Naive thymus-derived CD8-positive, alpha-beta T cell (primary cell): ENCODE results near the gene ITPKB. TPM values are rescaled to one million over a fixed set of nuclear protein-coding genes. Genes with fewer than 3 reads are reported as not detected.

Source experiments
- ATAC-seq, 2 donors: fragments of 150-1000 bp; cut with Tn5 transposase in 1 of 2; sonication (Bioruptor Pico), chemical (Tn5 transposase) in 1 of 2; 1 replicate in 1 of 2; 2 replicates in 1 of 2; pipeline ENCODE4 v1.10.0; 2021; ENCODE audit warnings: mild to moderate bottlenecking in 2 of 2, moderate library complexity in 2 of 2
- POLR2A ChIA-PET: fragments of 350-600 bp; sonication (Branson Sonifier 250); formaldehyde crosslinking; loops from one replicate; lab custom pipeline; 2021; ENCODE audit warnings: antibody characterized with exemption; lab: Charles Lee
- DNase-seq, 10 donors: peaks; one replicate each; pipeline versions ENCODE4 v3.0.0 to v3.0.0-alpha.2; 2020 to 2022
- H3K27ac Mint-ChIP-seq, 10 donors: one replicate each; pipeline ENCODE4 v1.8.0; 2020 to 2022; ENCODE audit warnings: mild to moderate bottlenecking in 10 of 10, mixed read lengths in 10 of 10, moderate library complexity in 4 of 10, inconsistent platforms in 1 of 10
- H3K27me3 Mint-ChIP-seq, 5 donors: one replicate each; pipeline ENCODE4 v1.8.0; 2021 to 2022; ENCODE audit warnings: mixed read lengths in 5 of 5
- H3K36me3 Mint-ChIP-seq, 3 donors: one replicate each; pipeline ENCODE4 v1.8.0; 2020 to 2022; ENCODE audit warnings: mixed read lengths in 3 of 3, mild to moderate bottlenecking in 2 of 3, inconsistent platforms in 1 of 3
- H3K4me1 Mint-ChIP-seq, 4 donors: one replicate each; pipeline ENCODE4 v1.8.0; 2021 to 2022; ENCODE audit warnings: mixed read lengths in 4 of 4
- H3K4me3 Mint-ChIP-seq, 10 donors: one replicate each; pipeline ENCODE4 v1.8.0; 2020 to 2022; ENCODE audit warnings: mild to moderate bottlenecking in 10 of 10, mixed read lengths in 10 of 10, moderate library complexity in 6 of 10, inconsistent platforms in 1 of 10
- H3K9me3 Mint-ChIP-seq, 9 donors: one replicate each; pipeline ENCODE4 v1.8.0; 2020 to 2022; ENCODE audit warnings: mixed read lengths in 9 of 9, mild to moderate bottlenecking in 3 of 9, inconsistent platforms in 1 of 9, moderate library complexity in 1 of 9
- polyA plus RNA-seq, 3 donors: library from polyadenylated mRNA; unstranded; fragments of 300-500 nt; fragmentation: Illumina TruSeq; gene quantifications; one replicate each; pipeline ENCODE4 v1.2.3, GENCODE V29; 2021
- total RNA-seq, 8 experiments: library from RNA in 2 of 8; stranded (reverse) in 2 of 8; gene quantifications; one replicate each; pipeline ENCODE4 v1.2.3 and lab custom pipeline; 2021 to 2026

The ITPKB gene
- total RNA-seq (100 to 1,000 TPM; 177 to 185 TPM), polyA plus RNA-seq (10 to 100 TPM; 72.3 to 74.3 (median 73.0) TPM), total RNA-seq (lab: John Stamatoyannopoulos, UW) (152 to 875 (median 458) reads per million in 6 experiments)

DNA sequence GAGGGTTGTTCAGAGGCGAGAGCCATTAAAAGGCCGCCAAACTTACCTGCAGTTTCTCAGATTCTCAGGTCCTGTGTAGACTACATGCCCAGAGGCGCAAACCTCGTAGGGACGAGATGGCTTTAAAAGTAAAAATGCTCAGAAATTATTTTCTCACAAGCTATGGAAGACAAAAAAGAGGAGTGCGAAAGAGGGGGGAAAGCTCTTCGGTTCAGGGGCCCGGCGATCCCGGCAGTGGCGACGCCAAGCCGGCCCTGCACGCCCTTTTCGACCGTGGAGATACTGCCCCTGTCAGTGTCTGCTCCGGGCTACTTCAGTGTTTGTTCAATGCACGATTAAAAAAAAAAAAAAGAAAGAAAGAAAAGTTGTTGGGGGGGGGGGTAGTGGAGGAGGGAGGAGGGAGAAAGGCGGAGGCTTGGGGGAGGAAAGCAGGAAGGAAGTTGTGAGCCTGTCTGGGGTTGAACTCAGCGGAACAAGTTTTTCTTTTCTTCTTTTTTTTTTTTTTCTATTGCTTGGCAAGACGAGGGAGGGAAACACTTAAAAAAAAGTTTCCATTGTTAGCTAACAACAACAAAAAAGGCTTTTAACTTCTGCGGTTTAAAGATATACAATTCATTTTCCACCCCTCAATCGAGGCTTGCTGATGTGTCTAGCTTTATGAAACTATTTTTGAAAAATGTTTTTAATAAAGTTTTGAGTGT lies at the start of gene ITPKB:
Gene ITPKB, minus strand, starts transcription at position 288 of the 701 bp plus-strand sequence. CDS start 1,824 bp downstream, outside the sequence.
- no peaks in the 10 kb centered on the region for H3K27me3 Mint-ChIP-seq
- ATAC-seq = peak; percentile 51 to 74
- peaks cover 0 to 4% (median 0%) of the 10 kb centered on the region in 9 donors for H3K9me3 Mint-ChIP-seq
- H3K4me1 Mint-ChIP-seq = peaks cover 13 to 50% (median 38%) of the 10 kb centered on the region in 4 donors
- POLR2A ChIA-PET = interaction anchor here (0.6 to 3.2 kb wide), 39 partner anchors 10 to 438 kb away, joined by 3 to 17 read pairs (median 5); no protein-coding TSS in a partner anchor
- DNase-seq = peak; percentile 57 to 93 (median 77)
- H3K36me3 Mint-ChIP-seq = peaks cover 12 to 44% (median 27%) of the 10 kb centered on the region in 3 donors
- peak within 1 kb of the TSS; percentile 86 to 99 (median 98) for H3K27ac Mint-ChIP-seq
- H3K4me3 Mint-ChIP-seq = peak within 1 kb of the TSS; percentile 89 to 99 (median 97)

DNA sequence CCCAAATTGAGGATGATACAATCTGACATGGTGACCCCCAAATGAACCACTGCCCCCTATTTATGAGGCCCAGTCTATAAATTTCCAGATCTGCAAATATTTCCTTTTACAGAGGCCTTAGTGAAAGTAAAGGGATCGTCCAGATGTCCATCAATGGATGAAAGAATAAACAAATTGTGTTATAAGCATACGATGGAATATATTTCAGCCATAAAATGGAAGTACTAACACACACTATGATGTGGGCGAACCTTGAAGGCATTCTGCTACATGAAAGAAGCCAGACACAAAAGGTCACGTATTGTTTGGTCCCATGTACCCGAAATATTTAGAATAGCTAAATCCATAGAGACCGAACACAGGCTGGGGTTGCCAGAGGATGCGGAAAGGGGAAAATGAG lies 48.6 kb upstream of the ITPKB start:
- Mint-ChIP-seq H3K27ac (no peak overlapping the region), H3K27me3 (no peaks in the 10 kb centered on the region), H3K36me3 (no peaks in the 10 kb centered on the region), H3K4me3 (no peak overlapping the region), H3K9me3 (no peaks in the 10 kb centered on the region), H3K4me1 (no peaks in the 10 kb centered on the region)
- DNase-seq = no peak
- ATAC-seq = no peak
- POLR2A ChIA-PET = no interaction called here

GRCh38 chr1:226787071-226787470 lies 48.0 kb upstream of the ITPKB start:
- no peak for ATAC-seq
- no peaks in the 10 kb centered on the region for H3K4me1 Mint-ChIP-seq
- POLR2A ChIA-PET = no interaction called here

GRCh38 chr1:226786550-226786949 lies 47.5 kb upstream of the ITPKB start:
- Mint-ChIP-seq H3K9me3 (peaks cover 0 to 1% (median 0%) of the 10 kb centered on the region in 9 donors), H3K27me3 (no peaks in the 10 kb centered on the region), H3K4me1 (no peaks in the 10 kb centered on the region), H3K27ac (no peak overlapping the region), H3K4me3 (no peak overlapping the region), H3K36me3 (no peaks in the 10 kb centered on the region)
- ATAC-seq (no peak), DNase-seq (no peak)
- POLR2A ChIA-PET = no interaction called here

More at GRCh38 chr1:226787071-226787470, 48.0 kb upstream of the ITPKB start:
- Mint-ChIP-seq H3K4me3 (no peak overlapping the region), H3K27me3 (no peaks in the 10 kb centered on the region), H3K36me3 (no peaks in the 10 kb centered on the region), H3K9me3 (no peaks in the 10 kb centered on the region), H3K27ac (no peak overlapping the region)
- DNase-seq = no peak

- H3K4me1 Mint-ChIP-seq = peaks cover 0 to under 1% (median 0%) of the 10 kb centered on the region in 4 donors
- H3K4me3 Mint-ChIP-seq = no peak overlapping the region
- H3K9me3 Mint-ChIP-seq = peaks cover 0 to 1% (median 0%) of the 10 kb centered on the region in 9 donors
Observed at GRCh38 chr1:226785805-226786204, 46.7 kb upstream of the ITPKB start.

DNA sequence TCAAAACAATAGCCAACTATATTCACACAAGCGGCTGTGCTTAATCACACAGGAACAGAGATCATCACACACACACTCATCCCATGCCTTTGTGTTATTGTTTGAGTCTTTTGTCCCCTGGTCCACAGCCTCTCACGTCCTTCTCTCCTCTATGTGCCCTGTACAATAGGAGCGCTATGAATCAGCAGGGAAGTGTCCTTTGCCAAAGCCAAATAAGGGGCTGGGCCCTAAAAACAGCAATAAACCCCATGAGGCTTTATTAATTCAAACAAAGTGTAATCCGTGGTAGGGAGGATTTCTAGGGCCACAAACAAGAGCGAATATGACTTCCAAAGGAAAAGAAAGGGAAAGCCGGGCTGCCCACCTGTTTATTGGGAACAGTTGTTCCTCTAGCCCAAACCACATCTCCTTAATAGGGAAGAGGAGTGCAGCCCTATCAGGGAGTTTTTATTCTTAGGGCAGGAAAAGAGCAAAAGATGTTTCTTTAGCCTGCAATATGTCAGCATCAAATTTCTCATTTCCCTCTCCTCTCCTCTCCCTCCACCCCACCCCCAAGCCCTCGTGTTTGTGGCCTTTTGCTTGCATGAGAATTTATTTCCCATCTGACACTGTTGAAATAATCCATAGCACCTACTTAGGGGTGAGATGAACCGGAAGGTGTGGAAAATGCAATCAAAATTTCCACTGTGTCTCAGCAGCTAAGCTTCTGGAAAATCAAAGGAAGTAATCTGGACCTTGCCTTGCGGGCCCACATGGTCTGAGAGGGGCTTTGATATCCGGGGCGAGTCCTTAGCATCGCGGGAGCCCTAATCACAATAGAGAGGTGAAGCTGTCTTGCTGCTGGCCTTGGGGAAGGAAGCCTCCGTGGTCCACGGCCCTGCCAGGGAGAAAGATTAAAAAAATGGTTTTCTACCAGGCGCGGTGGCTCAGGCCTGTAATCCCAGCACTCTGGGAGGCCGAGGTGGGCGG lies 45.3 kb upstream of the ITPKB start:
- no peaks in the 10 kb centered on the region for H3K27me3 Mint-ChIP-seq

More at GRCh38 chr1:226785805-226786204, 46.7 kb upstream of the ITPKB start:
- DNase-seq (no peak), ATAC-seq (no peak)
- no peaks in the 10 kb centered on the region for H3K36me3 Mint-ChIP-seq
- no peak overlapping the region for H3K27ac Mint-ChIP-seq
- POLR2A ChIA-PET = interaction anchor here (1.1 kb wide), 1 partner anchor 9 kb away, joined by 5 read pairs; no protein-coding TSS in a partner anchor
- no peaks in the 10 kb centered on the region for H3K27me3 Mint-ChIP-seq

DNA sequence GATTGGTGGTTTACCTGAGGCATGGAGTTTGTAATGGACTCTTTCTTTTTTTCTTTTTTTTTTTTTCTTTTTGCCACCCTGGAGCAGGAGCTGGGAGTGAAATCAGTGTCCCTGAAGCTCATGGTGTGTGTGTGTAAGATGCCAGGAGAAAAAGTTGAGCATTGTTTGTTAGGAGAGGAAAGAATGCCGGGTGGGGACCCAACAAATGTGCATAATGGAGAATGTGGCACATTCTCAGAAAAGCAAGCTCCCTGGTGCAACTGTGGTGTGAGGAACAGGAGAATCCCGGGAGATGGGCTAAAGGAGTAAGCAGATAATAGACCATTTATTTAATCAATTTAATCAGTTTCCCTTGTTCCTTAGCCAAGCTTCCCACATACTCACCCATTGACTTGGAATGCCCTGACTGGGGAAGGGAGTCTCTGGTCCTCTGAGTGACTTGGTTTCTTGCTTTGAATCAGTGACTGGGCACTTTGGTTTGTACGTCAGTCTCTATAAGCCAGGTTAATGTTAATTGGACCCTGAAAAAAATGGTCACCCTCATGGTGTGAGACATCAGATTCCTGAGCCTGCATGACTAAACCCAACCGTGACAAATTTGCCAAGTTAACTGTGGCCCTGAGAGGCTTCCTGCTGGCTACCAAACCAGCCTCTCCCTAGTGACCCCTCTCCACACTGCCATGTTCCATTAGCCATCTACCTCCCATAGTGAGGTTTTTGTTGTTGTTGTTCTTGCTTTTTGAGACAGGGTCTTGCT lies 43.9 kb upstream of the ITPKB start:
- H3K4me1 Mint-ChIP-seq = peaks cover 0 to 11% (median 6%) of the 10 kb centered on the region in 4 donors
- DNase-seq = no peak
- ATAC-seq = no peak
- H3K36me3 Mint-ChIP-seq = no peaks in the 10 kb centered on the region
- peak overlapping the region in 2 of 10 donors; percentile 43 to 73 for H3K27ac Mint-ChIP-seq
- peaks cover 0 to 1% (median 0%) of the 10 kb centered on the region in 9 donors for H3K9me3 Mint-ChIP-seq
- POLR2A ChIA-PET = interaction anchor here (0.7 kb wide), 1 partner anchor 11 kb away, joined by 3 read pairs; no protein-coding TSS in a partner anchor
- no peak overlapping the region for H3K4me3 Mint-ChIP-seq
- H3K27me3 Mint-ChIP-seq = no peaks in the 10 kb centered on the region

More for the DNA sequence above, 45.3 kb upstream of the ITPKB start:
- Mint-ChIP-seq H3K4me1 (peaks cover 0 to 6% (median 5%) of the 10 kb centered on the region in 4 donors), H3K36me3 (no peaks in the 10 kb centered on the region), H3K27ac (peak overlapping the region in 1 of 10 donors; percentile 37), H3K9me3 (peaks cover 0 to 1% (median 0%) of the 10 kb centered on the region in 9 donors), H3K4me3 (no peak overlapping the region)
- POLR2A ChIA-PET = no interaction called here
- DNase-seq = no peak
- no peak for ATAC-seq

DNA sequence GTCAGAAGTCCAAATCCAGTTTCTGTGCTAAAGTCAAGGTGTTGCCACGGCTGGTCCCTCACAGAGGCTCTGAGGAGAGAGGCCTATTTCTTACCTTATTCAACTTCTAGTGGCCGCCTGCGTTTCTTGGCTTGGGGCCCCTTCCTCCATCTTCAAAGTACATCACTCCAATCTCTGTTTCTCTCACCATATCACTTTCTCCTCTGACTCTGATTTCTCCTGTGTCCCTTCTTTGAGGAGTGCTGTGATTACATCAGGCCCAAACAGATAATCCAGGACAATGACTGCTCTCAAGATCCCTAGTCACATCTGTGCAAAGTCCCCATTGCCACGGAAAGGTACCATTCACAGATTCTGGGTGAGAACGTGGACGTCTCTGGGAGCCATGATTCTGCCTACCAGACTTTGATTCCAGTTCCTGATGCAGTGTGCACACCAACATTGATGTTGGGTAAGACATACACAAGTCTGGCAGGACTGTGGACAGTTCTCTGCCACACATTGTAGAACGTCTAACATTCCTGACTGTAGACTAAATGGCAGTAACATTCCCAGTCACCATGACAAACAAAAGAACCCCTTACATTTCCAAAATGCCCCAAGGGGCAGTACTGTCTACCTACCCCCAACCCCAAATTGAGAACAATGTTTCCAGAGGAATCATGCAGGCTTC lies 43.0 kb upstream of the ITPKB start:
- Mint-ChIP-seq H3K27me3 (no peaks in the 10 kb centered on the region), H3K4me1 (peaks cover 0 to 11% (median 6%) of the 10 kb centered on the region in 4 donors), H3K36me3 (no peaks in the 10 kb centered on the region), H3K4me3 (no peak overlapping the region), H3K9me3 (peaks cover 0 to 1% (median 0%) of the 10 kb centered on the region in 9 donors), H3K27ac (peak overlapping the region in 3 of 10 donors; percentile 41 to 80 (median 48))
- POLR2A ChIA-PET = interaction anchor here (0.7 kb wide), 1 partner anchor 12 kb away, joined by 3 read pairs; no protein-coding TSS in a partner anchor
- ATAC-seq = no peak
- DNase-seq = no peak

GRCh38 chr1:226779561-226779960 lies 40.5 kb upstream of the ITPKB start:
- peaks cover 0 to 1% (median 0%) of the 10 kb centered on the region in 9 donors for H3K9me3 Mint-ChIP-seq
- ATAC-seq (no peak), DNase-seq (peak in 1 of 10 donors; percentile 56)
- H3K36me3 Mint-ChIP-seq = no peaks in the 10 kb centered on the region
- peak overlapping the region in 1 of 10 donors; percentile 91 for H3K4me3 Mint-ChIP-seq
- peak overlapping the region in 1 of 10 donors; percentile 91 for H3K27ac Mint-ChIP-seq
- peaks cover 0 to 11% (median 6%) of the 10 kb centered on the region in 4 donors for H3K4me1 Mint-ChIP-seq
- no peaks in the 10 kb centered on the region for H3K27me3 Mint-ChIP-seq
- POLR2A ChIA-PET = interaction anchor here (0.6 to 1.0 kb wide), 2 partner anchors 22 to 59 kb away, joined by 3 read pairs; no protein-coding TSS in a partner anchor

GRCh38 chr1:226778657-226779058 lies 39.6 kb upstream of the ITPKB start:
- ATAC-seq = no peak
- Mint-ChIP-seq H3K36me3 (no peaks in the 10 kb centered on the region), H3K27ac (peak overlapping the region in 2 of 10 donors; percentile 19 to 63), H3K27me3 (no peaks in the 10 kb centered on the region), H3K4me3 (peak overlapping the region in 1 of 10 donors; percentile 91), H3K4me1 (peaks cover 0 to 11% (median 6%) of the 10 kb centered on the region in 4 donors), H3K9me3 (peaks cover 0 to 1% (median 0%) of the 10 kb centered on the region in 9 donors)
- POLR2A ChIA-PET = no interaction called here
- DNase-seq = no peak

DNA sequence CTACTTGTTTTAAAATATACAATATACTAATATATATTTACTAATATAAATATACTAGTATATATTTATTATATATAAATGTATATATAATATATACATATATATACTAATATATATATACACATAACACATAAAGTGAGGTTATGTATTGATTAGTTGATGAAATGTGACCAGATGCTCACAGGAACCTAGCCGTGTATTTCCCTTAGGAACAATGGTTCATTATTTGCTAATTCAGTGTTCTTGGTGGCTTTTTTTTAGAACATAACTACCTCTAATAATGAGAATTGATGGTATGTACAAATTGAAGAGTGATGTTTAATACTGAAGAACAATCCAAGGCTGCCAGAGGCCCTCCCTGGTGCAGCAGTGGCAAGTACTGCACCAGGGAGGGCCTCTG lies 37.9 kb upstream of the ITPKB start:
- Mint-ChIP-seq H3K27ac (no peak overlapping the region), H3K27me3 (no peaks in the 10 kb centered on the region), H3K4me3 (no peak overlapping the region), H3K4me1 (peaks cover 2 to 11% (median 6%) of the 10 kb centered on the region in 4 donors), H3K9me3 (peaks cover 0 to 1% (median 0%) of the 10 kb centered on the region in 9 donors), H3K36me3 (no peaks in the 10 kb centered on the region)
- POLR2A ChIA-PET = no interaction called here
- ATAC-seq = no peak
- no peak for DNase-seq
